Panc1 (cell line): Measurements from ENCODE around the gene STIP1. TPM values are rescaled to one million over a fixed set of nuclear protein-coding genes. Genes with fewer than 3 reads are reported as not detected.
A peak's percentile ranks its signal among the peaks of the same experiment; 100 is the strongest.

Experiments
- ATAC-seq: fragments of 200-7000 bp; cut with Tn5 transposase; 2 replicates; pipeline ENCODE4 v1.9.1; 2020; ENCODE audit warnings: mild to moderate bottlenecking, moderate library complexity
- BruUV-seq: library from RNA; stranded (reverse); fragments of 400-500 nt; replicated peaks from 2 replicates; lab custom pipeline; 2021; lab: Mats Ljungman, UMichigan
- CTCF ChIA-PET: fragments of 300-600 bp; sonication (Branson Sonifier 250); formaldehyde crosslinking; loops from one replicate; lab custom pipeline; 2022; ENCODE audit warnings: antibody characterized with exemption; lab: Charles Lee
- POLR2A ChIA-PET: fragments of 300-600 bp; sonication (Branson Sonifier 250); formaldehyde crosslinking; loops from one replicate; lab custom pipeline; 2022; ENCODE audit warnings: antibody characterized with exemption; lab: Charles Lee
- DNase-seq: peaks from one replicate; pipeline ENCODE4 v3.0.0-alpha.2; 2010; ENCODE audit warnings: low read depth, low spot score
- H3K27ac ChIP-seq: 2 replicates; pipeline ENCODE4 v1.5.1; 2011; ENCODE audit warnings: mild to moderate bottlenecking, low read length, inconsistent platforms
- H3K27me3 ChIP-seq: fragments of 200-500 bp; sonication (Bioruptor generic); 2 replicates; pipeline ENCODE4 v1.6.0; 2014; ENCODE audit warnings: low read length, inconsistent platforms; ENCODE audit not compliant: control insufficient read depth, insufficient read depth
- H3K36me3 ChIP-seq: fragments of 200-500 bp; sonication (Bioruptor generic); 2 replicates; pipeline ENCODE4 v1.5.1; 2014; ENCODE audit warnings: inconsistent platforms, mild to moderate bottlenecking, low read length, moderate library complexity; ENCODE audit not compliant: control insufficient read depth, insufficient read depth
- H3K4me1 ChIP-seq: 2 replicates; pipeline ENCODE4 v1.5.1; 2011; ENCODE audit warnings: inconsistent platforms, mild to moderate bottlenecking, low read length, moderate library complexity; ENCODE audit not compliant: control insufficient read depth, insufficient read depth
- H3K4me3 ChIP-seq, 2 experiments: 2 replicates each; pipeline ENCODE4 v1.5.1; 2011 to 2012; ENCODE audit warnings: low read depth in 2 of 2, low read length in 2 of 2, mild to moderate bottlenecking in 2 of 2, inconsistent platforms in 1 of 2, moderate library complexity in 1 of 2
- H3K9me3 ChIP-seq: fragments of 200-500 bp; sonication (Bioruptor generic); 2 replicates; pipeline ENCODE4 v1.5.1; 2014; ENCODE audit warnings: low read depth, mild to moderate bottlenecking, inconsistent platforms, low read length, moderate library complexity; ENCODE audit not compliant: control insufficient read depth, insufficient read depth
- POLR2AphosphoS5 ChIP-seq: IDR thresholded peaks from 2 replicates; pipeline ENCODE4 v1.6.1; 2012; ENCODE audit warnings: mild to moderate bottlenecking, low read depth, low read length, moderate library complexity
- SIN3A ChIP-seq: IDR thresholded peaks from 2 replicates; pipeline ENCODE4 v1.6.1; 2012; ENCODE audit warnings: low read depth, mild to moderate bottlenecking, low read length, moderate library complexity, borderline replicate concordance; ENCODE audit not compliant: insufficient read depth
- TCF7L2 ChIP-seq: IDR thresholded peaks from 2 replicates; pipeline ENCODE4 v1.6.1; 2011; ENCODE audit warnings: mild to moderate bottlenecking, low read depth, low read length, inconsistent platforms
- in situ Hi-C: cut with HindIII; loops from 2 replicates; pipeline ENCODE4 v1.10.0; 2016; ENCODE audit warnings: low sequenced_read_pairs, low pct_unique_long_range_greater_than_20kb
- intact Hi-C: fragments of 100-400 bp; cut with micrococcal nuclease; formaldehyde crosslinking; loops from one replicate; pipeline ENCODE4 v1.10.0; 2022; ENCODE audit not compliant: unreplicated experiment
- total RNA-seq: library from RNA; stranded (reverse); gene quantifications from one replicate; pipeline ENCODE4 v1.2.1, GENCODE V29; 2021; ENCODE audit not compliant: unreplicated experiment
- TF ChIP-seq, protein P1 (sequence below): fragments of 450-650 bp; IDR thresholded peaks from 2 replicates; pipeline ENCODE4 v1.5.1; 2017; ENCODE audit warnings: mild to moderate bottlenecking
- TF ChIP-seq, protein P2 (sequence below), 2 experiments: IDR thresholded peaks; 2 replicates each; pipeline ENCODE4 v1.6.1; 2011 to 2012; ENCODE audit warnings: low read depth in 2 of 2, control low read depth in 1 of 2, low read length in 1 of 2, mild to moderate bottlenecking in 1 of 2, moderate library complexity in 1 of 2; ENCODE audit not compliant: insufficient read depth in 1 of 2

STIP1 gene
- total RNA-seq, 1 experiment from 2014 or later = 344 TPM

DNA sequence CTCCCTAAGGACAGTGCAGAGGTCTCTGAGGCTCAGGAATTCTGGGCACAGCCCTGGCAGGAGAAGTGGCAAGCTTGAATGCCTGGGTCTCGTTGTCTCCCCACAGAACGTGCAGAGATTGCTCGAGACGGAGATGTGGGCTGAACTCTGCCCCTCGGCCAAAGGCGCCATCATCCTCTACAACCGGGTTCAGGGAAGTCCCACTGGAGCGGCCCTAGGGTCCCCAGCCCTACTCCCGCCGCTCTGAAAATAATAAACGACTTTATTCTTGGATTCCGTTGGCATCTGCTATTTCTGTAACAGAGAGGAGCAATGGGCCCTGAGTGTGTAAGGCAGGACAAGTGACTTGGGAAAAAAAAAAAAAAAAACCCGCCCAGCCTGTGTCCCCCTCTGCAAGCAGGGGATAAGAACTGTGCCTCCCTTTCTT, 43.8 kb downstream of the STIP1 start (continued):
- no peak for TF ChIP-seq TCF7L2

DNA sequence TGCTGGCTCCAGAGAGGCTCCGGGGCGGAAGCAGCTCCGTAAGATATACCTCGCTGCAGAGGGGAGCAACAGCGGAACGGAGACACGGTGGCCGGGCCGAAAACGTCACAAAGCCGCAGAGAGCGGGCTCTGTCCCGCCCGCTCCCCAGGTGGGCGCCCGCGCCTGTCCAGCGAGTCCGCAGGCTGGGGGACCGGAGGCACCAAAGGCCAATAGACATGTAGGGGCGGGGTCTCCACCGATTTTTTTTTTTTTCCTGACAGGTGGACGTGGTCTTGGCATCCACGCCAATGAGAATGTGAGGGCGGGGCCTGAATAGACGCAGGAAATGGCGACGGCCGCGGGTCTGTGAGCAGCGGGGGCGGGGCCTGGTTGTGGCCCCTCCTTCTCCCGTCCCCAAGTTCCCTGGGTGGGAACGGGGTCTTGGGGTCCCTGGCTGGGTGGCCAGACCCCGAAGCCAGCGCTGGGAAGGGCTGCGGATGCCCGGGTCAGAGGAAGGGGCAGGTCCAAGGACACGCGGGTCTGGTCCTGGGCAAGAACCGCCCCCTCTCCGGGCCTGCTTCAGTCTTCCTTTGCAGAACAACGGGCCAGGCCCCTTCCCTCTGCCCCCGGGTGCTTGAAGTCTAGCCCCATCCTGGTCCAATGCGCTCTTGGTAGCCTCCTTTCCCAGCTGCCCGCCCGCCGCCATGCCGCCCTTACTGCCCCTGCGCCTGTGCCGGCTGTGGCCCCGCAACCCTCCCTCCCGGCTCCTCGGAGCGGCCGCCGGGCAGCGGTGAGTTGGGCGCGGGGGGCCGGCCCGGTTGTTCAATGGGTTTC, 44.4 kb downstream of the STIP1 start, which contains the start of gene DNAJC4:
Gene DNAJC4 (plus strand): TSS at position 378 of the 814 bp plus-strand sequence. CDS start 307 bp downstream, at position 685.
- Histone ChIP-seq H3K4me3 (peak within 1 kb of the TSS; percentile 68 to 79), H3K36me3 (peaks cover 2% of the 10 kb centered on the region; the same call in 1 of the 2 replicates), H3K9me3 (no peaks in the 10 kb centered on the region), H3K27me3 (no peaks in the 10 kb centered on the region), H3K4me1 (peaks cover 47% of the 10 kb centered on the region), H3K27ac (peak within 1 kb of the TSS; percentile 87)
- in situ Hi-C loops (no loop called here), intact Hi-C loops (no loop called here)
- CTCF ChIA-PET = interaction anchor here (0.7 kb wide), 1 partner anchor 249 kb away, joined by 3 read pairs; no protein-coding TSS in a partner anchor
- peak; percentile 59 for ATAC-seq
- TF ChIP-seq SIN3A (no peak; the same call in 1 of the 2 replicates), TCF7L2 (no peak), POLR2AphosphoS5 (peak; percentile 71)
- no TSS peak for BruUV-seq
- no peak for DNase-seq
- POLR2A ChIA-PET = interaction anchor here (0.5 to 1.0 kb wide), 5 partner anchors 13 to 1308 kb away, joined by 3 to 8 read pairs (median 4); no protein-coding TSS in a partner anchor

DNA sequence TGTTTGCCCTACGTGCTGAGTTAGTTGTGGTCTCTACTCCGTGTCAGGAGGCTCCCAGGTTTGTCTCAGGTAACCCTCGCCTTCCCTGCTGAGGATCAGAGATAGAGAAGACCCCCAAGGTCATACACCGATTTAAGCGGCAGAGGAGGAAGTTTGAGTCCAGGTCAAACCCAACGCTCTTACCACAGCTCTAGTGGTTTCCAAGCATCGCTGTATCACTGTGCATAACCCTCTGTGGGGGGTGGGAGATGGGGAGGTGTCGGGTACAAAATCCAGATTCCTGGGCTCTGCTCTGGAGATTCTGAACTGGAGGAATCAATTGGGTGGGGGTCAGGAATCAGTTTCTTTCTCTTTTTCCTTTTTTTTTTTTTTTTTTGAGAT, 45.0 kb downstream of the STIP1 start:
- H3K9me3 ChIP-seq = no peaks in the 10 kb centered on the region
- H3K4me1 ChIP-seq = peaks cover 49% of the 10 kb centered on the region
- TF ChIP-seq, protein P1, sequence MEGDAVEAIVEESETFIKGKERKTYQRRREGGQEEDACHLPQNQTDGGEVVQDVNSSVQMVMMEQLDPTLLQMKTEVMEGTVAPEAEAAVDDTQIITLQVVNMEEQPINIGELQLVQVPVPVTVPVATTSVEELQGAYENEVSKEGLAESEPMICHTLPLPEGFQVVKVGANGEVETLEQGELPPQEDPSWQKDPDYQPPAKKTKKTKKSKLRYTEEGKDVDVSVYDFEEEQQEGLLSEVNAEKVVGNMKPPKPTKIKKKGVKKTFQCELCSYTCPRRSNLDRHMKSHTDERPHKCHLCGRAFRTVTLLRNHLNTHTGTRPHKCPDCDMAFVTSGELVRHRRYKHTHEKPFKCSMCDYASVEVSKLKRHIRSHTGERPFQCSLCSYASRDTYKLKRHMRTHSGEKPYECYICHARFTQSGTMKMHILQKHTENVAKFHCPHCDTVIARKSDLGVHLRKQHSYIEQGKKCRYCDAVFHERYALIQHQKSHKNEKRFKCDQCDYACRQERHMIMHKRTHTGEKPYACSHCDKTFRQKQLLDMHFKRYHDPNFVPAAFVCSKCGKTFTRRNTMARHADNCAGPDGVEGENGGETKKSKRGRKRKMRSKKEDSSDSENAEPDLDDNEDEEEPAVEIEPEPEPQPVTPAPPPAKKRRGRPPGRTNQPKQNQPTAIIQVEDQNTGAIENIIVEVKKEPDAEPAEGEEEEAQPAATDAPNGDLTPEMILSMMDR = no peak
- TF ChIP-seq TCF7L2 = no peak
- no peak for TF ChIP-seq SIN3A
- no peak for TF ChIP-seq POLR2AphosphoS5
- TF ChIP-seq, protein P2, sequence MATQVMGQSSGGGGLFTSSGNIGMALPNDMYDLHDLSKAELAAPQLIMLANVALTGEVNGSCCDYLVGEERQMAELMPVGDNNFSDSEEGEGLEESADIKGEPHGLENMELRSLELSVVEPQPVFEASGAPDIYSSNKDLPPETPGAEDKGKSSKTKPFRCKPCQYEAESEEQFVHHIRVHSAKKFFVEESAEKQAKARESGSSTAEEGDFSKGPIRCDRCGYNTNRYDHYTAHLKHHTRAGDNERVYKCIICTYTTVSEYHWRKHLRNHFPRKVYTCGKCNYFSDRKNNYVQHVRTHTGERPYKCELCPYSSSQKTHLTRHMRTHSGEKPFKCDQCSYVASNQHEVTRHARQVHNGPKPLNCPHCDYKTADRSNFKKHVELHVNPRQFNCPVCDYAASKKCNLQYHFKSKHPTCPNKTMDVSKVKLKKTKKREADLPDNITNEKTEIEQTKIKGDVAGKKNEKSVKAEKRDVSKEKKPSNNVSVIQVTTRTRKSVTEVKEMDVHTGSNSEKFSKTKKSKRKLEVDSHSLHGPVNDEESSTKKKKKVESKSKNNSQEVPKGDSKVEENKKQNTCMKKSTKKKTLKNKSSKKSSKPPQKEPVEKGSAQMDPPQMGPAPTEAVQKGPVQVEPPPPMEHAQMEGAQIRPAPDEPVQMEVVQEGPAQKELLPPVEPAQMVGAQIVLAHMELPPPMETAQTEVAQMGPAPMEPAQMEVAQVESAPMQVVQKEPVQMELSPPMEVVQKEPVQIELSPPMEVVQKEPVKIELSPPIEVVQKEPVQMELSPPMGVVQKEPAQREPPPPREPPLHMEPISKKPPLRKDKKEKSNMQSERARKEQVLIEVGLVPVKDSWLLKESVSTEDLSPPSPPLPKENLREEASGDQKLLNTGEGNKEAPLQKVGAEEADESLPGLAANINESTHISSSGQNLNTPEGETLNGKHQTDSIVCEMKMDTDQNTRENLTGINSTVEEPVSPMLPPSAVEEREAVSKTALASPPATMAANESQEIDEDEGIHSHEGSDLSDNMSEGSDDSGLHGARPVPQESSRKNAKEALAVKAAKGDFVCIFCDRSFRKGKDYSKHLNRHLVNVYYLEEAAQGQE (IDR thresholded peaks at IDR 0.05; ENCODE audit: insufficient read depth in 1 of 2, low read depth in 2 of 2, low read length in 1 of 2) = no peak
- ChIA-PET POLR2A (interaction anchor here (0.7 kb wide), 1 partner anchor 10 kb away, joined by 5 read pairs; no protein-coding TSS in a partner anchor), CTCF (no interaction called here)
- no peaks in the 10 kb centered on the region for H3K27me3 ChIP-seq
- peak overlapping the region; percentile 68 to 79 for H3K4me3 ChIP-seq
- ATAC-seq = no peak
- in situ Hi-C loops (no loop called here), intact Hi-C loops (no loop called here)
- DNase-seq = no peak
- TSS peak; percentile 62 for BruUV-seq
- no peaks in the 10 kb centered on the region; the same call in 1 of the 2 replicates for H3K36me3 ChIP-seq
- peak overlapping the region; percentile 87 for H3K27ac ChIP-seq
